HepG2 (cell line): ENCODE data around the gene ZNF277. TPM values are rescaled to one million over a fixed set of nuclear protein-coding genes. Genes with fewer than 3 reads are reported as not detected.

Experiments
- ATF2 ChIP-seq: sonication (generic); formaldehyde crosslinking; IDR thresholded peaks from 2 replicates; pipeline ENCODE4 v1.4.0; 2020; ENCODE audit warnings: missing genetic modification reagents
- FOSL1 ChIP-seq: sonication (generic); formaldehyde crosslinking; IDR thresholded peaks from 2 replicates; pipeline ENCODE4 v1.9.0; 2021; ENCODE audit warnings: missing genetic modification reagents, borderline replicate concordance
- FOXJ3 ChIP-seq: sonication (generic); formaldehyde crosslinking; IDR thresholded peaks from 2 replicates; pipeline ENCODE4 v1.4.0; 2020; ENCODE audit warnings: missing genetic modification reagents, mild to moderate bottlenecking, borderline replicate concordance
- GATAD1 ChIP-seq: IDR thresholded peaks from 2 replicates; pipeline ENCODE4 v1.6.1; 2016; ENCODE audit warnings: missing genetic modification reagents, missing compliant biosample characterization
- MAX ChIP-seq: IDR thresholded peaks from 2 replicates; pipeline ENCODE4 v1.6.1; 2012; ENCODE audit warnings: inconsistent platforms
- MLX ChIP-seq: IDR thresholded peaks from 2 replicates; pipeline ENCODE4 v1.6.1; 2016
- MXD3 ChIP-seq: IDR thresholded peaks from 2 replicates; pipeline ENCODE4 v1.6.1; 2016; ENCODE audit warnings: mild to moderate bottlenecking, missing biosample characterization, missing genetic modification reagents
- NCOA2 ChIP-seq: sonication (generic); formaldehyde crosslinking; IDR thresholded peaks from 2 replicates; pipeline ENCODE4 v1.8.0; 2022; ENCODE audit warnings: inconsistent platforms
- NFIC ChIP-seq: IDR thresholded peaks from 2 replicates; pipeline ENCODE4 v1.6.1; 2012; ENCODE audit warnings: mild to moderate bottlenecking, low read length, inconsistent platforms
- PATZ1 ChIP-seq: sonication (generic); formaldehyde crosslinking; IDR thresholded peaks from 2 replicates; pipeline ENCODE4 v1.4.0; 2020; ENCODE audit warnings: missing genetic modification reagents
- PCBP2 ChIP-seq: fragments of 200-400 bp; formaldehyde crosslinking; optimal IDR thresholded peaks from 2 replicates; pipeline ENCODE3; 2018; ENCODE audit warnings: low read length, low read depth; ENCODE audit not compliant: poor library complexity, severe bottlenecking
- RXRB ChIP-seq: IDR thresholded peaks from 2 replicates; pipeline ENCODE4 v1.6.1; 2016; ENCODE audit warnings: borderline replicate concordance, missing genetic modification reagents, missing compliant biosample characterization
- SOX13 ChIP-seq, 3 experiments: fragments of 450-650 bp in 1 of 3; sonication (generic) in 1 of 3; formaldehyde crosslinking in 1 of 3; IDR thresholded peaks in 2 of 3; conservative IDR thresholded peaks in 1 of 3; 2 replicates each; pipeline versions ENCODE4 v1.5.0 to v1.6.1; 2016 to 2020; ENCODE audit warnings: antibody characterized with exemption in 1 of 3, mild to moderate bottlenecking in 1 of 3, missing compliant biosample characterization in 1 of 3, missing genetic modification reagents in 1 of 3, moderate library complexity in 1 of 3
- TEF ChIP-seq: sonication (generic); formaldehyde crosslinking; IDR thresholded peaks from 2 replicates; pipeline ENCODE4 v1.5.0; 2020; ENCODE audit warnings: missing genetic modification reagents
- U2AF2 ChIP-seq: fragments of 200-400 bp; formaldehyde crosslinking; IDR thresholded peaks from 2 replicates; pipeline ENCODE4 v1.6.1; 2017; ENCODE audit warnings: low read depth, mild to moderate bottlenecking, low read length
- ZFP37 ChIP-seq: sonication (generic); formaldehyde crosslinking; IDR thresholded peaks from 2 replicates; pipeline ENCODE4 v1.4.0; 2020; ENCODE audit warnings: missing genetic modification reagents, borderline replicate concordance
- ZFP82 ChIP-seq: sonication (generic); formaldehyde crosslinking; IDR thresholded peaks from 2 replicates; pipeline ENCODE4 v1.5.1; 2020; ENCODE audit warnings: mild to moderate bottlenecking, missing genetic modification reagents, borderline replicate concordance
- ZMYM3 ChIP-seq: sonication (generic); formaldehyde crosslinking; IDR thresholded peaks from 2 replicates; pipeline ENCODE4 v1.5.1; 2020; ENCODE audit warnings: mild to moderate bottlenecking, missing genetic modification reagents
- ZNF317 ChIP-seq: sonication (generic); formaldehyde crosslinking; IDR thresholded peaks from 2 replicates; pipeline ENCODE4 v1.5.0; 2020; ENCODE audit warnings: mild to moderate bottlenecking, missing genetic modification reagents
- ZNF451 ChIP-seq: sonication (generic); formaldehyde crosslinking; IDR thresholded peaks from 2 replicates; pipeline ENCODE4 v1.5.0; 2020; ENCODE audit warnings: mild to moderate bottlenecking, missing genetic modification reagents
- ZNF574 ChIP-seq: sonication (generic); formaldehyde crosslinking; IDR thresholded peaks from 2 replicates; pipeline ENCODE4 v1.4.0; 2020; ENCODE audit warnings: missing genetic modification reagents
- polyA plus RNA-seq, 8 experiments: library from polyadenylated mRNA; depleted of rRNA in 3 of 8; stranded (reverse) in 7 of 8; unstranded in 1 of 8; fragments of >200 nt; fragmentation: Illumina TruSeq in 4 of 8; extraction: Trizol in 4 of 8; gene quantifications; 2 replicates each; pipeline versions ENCODE4 v1.2.1 to v1.2.3, GENCODE V29; 2011 to 2016; ENCODE audit warnings: low read depth in 4 of 8, missing spikeins in 1 of 8, mixed read lengths in 1 of 8; ENCODE audit not compliant: insufficient read depth in 1 of 8
- total RNA-seq, 5 experiments: library from RNA; depleted of rRNA; stranded (reverse); fragments of >200 nt; fragmentation: Illumina TruSeq; extraction: Trizol; gene quantifications; 2 replicates each; pipeline ENCODE4 v1.2.3, GENCODE V29; 2016; ENCODE audit warnings: low read depth in 1 of 5

ZNF277 gene
- total and polyA plus RNA-seq, 2 of the 13 experiments (the other 11 are each of a cell fraction or from before 2014, with no cell fraction given): 29.1 to 30.1 TPM

- TF ChIP-seq ZFP82 (0 out of 2 replicates have a peak, but pooled peaks have one; percentile 28), MAX (0 out of 2 replicates have a peak, but pooled peaks have one; percentile 54), RXRB (CRISPR knock-in tag) (peak; percentile 87), ZNF451 (CRISPR knock-in tag) (no peak), U2AF2 (no peak), PATZ1 (0 out of 2 replicates have a peak, but pooled peaks have one; percentile 18), MXD3 (CRISPR knock-in tag) (no peak), ZFP37 (no peak), ZNF574 (CRISPR knock-in tag) (0 out of 2 replicates have a peak, but pooled peaks have one; percentile 17), GATAD1 (CRISPR knock-in tag) (peak; percentile 66), NCOA2 (CRISPR knock-in tag) (peak; percentile 87), NFIC (peak; percentile 68; the same call in 1 of the 2 replicates), PCBP2 (no peak), SOX13 (IDR thresholded peaks at IDR 0.05) (0 out of 2 replicates have a peak, but pooled peaks have one; percentile 41), SOX13 (CRISPR knock-in tag; conservative IDR thresholded peaks at IDR 0.05 in 1 of 2, IDR thresholded peaks at IDR 0.05 in 1 of 2) (peak in 1 of 2 experiments; percentile 89; a peak in 2 of 4 replicates), TEF (CRISPR knock-in tag) (no peak), ZNF317 (CRISPR knock-in tag) (peak; percentile 72), ZMYM3 (CRISPR knock-in tag) (peak; percentile 60), FOXJ3 (CRISPR knock-in tag) (peak; percentile 89; the same call in 1 of the 2 replicates), FOSL1 (CRISPR knock-in tag) (no peak), MLX (CRISPR knock-in tag) (0 out of 2 replicates have a peak, but pooled peaks have one; percentile 48), ATF2 (CRISPR knock-in tag) (peak; percentile 84)
Observed at GRCh38 chr7:112211348-112211907, 4.9 kb downstream of the ZNF277 start (continued).
